GM10248 (cell line): ENCODE measurements around the gene DDR2.

ENCODE experiments used
- CTCF ChIA-PET: fragments of 300-600 bp; sonication (Branson Sonifier 250); formaldehyde crosslinking; extraction: SDS; loops from one replicate; lab custom pipeline; 2021; ENCODE audit warnings: antibody characterized with exemption; lab: Yijun Ruan, JAX
- POLR2A ChIA-PET: fragments of 350-650 bp; sonication (Branson Sonifier 250); formaldehyde crosslinking; extraction: SDS; loops from one replicate; lab custom pipeline; 2020; ENCODE audit warnings: antibody characterized with exemption; lab: Yijun Ruan, JAX
- DNase-seq: peaks from one replicate; pipeline ENCODE4 v3.0.0; 2012; ENCODE audit errors: extremely low spot score
- CTCF ChIP-seq: IDR thresholded peaks from 2 replicates; pipeline ENCODE4 v1.5.1; 2012; ENCODE audit warnings: mild to moderate bottlenecking, low read depth; ENCODE audit errors: extremely low read depth, missing control alignments, control extremely low read depth

Gene DDR2

GRCh38 chr1:162732094-162732493 lies 99.8 kb downstream of the DDR2 start:
- DNase-seq, result no peak
- CTCF ChIA-PET, result interaction anchor here (1.4 kb wide), 1 partner anchor 13 kb away, joined by 3 read pairs; no protein-coding TSS in a partner anchor
- POLR2A ChIA-PET, result no interaction called here
- no peak for TF ChIP-seq CTCF

- POLR2A ChIA-PET, result no interaction called here
- CTCF ChIA-PET, result no interaction called here
- no peak for TF ChIP-seq CTCF
- DNase-seq, result no peak
Observed at GRCh38 chr1:162732566-162733335, 100.5 kb downstream of the DDR2 start.

- DNase-seq, result no peak
- CTCF ChIA-PET, result no interaction called here
- TF ChIP-seq CTCF, result no peak
- POLR2A ChIA-PET, result no interaction called here
Observed at GRCh38 chr1:162733336-162733590, 101.0 kb downstream of the DDR2 start.

- ChIA-PET CTCF (interaction anchor here (1.5 kb wide), 1 partner anchor 13 kb away, joined by 4 read pairs; no protein-coding TSS in a partner anchor), POLR2A (no interaction called here)
- no peak for DNase-seq
- TF ChIP-seq CTCF, result no peak
Observed at GRCh38 chr1:162734047-162734446, 101.8 kb downstream of the DDR2 start.

GRCh38 chr1:162736184-162736583 lies 103.9 kb downstream of the DDR2 start:
- ChIA-PET POLR2A (no interaction called here), CTCF (interaction anchor here (1.4 kb wide), 1 partner anchor 10 kb away, joined by 4 read pairs; no protein-coding TSS in a partner anchor)
- no peak for DNase-seq
- no peak for TF ChIP-seq CTCF

- ChIA-PET POLR2A (no interaction called here), CTCF (interaction anchor here (1.4 kb wide), 1 partner anchor 10 kb away, joined by 4 read pairs; no protein-coding TSS in a partner anchor)
- DNase-seq, result peak; percentile 31
- TF ChIP-seq CTCF, result no peak
Observed at GRCh38 chr1:162736633-162737067, 104.4 kb downstream of the DDR2 start.
